Hematopoietic multipotent progenitor cell treated with erythropoietin and hydrocortisone succinate and interleukin-3 and kit ligand, for 4 days (in vitro differentiated cells): ENCODE data around the gene PWWP2B.

Experiments
- DNase-seq: peaks from one replicate; pipeline ENCODE4 v3.0.0-alpha.2; 2015

PWWP2B gene

GRCh38 chr10:132449811-132450181 lies 52.8 kb downstream of the PWWP2B start:
- no peak for DNase-seq

- DNase-seq: no peak
These were observed 53.4 kb downstream of the PWWP2B start for GRCh38 chr10:132450466-132450824.

- DNase-seq: no peak
These were observed 54.0 kb downstream of the PWWP2B start for GRCh38 chr10:132450825-132451505.

GRCh38 chr10:132451506-132452215 lies 54.7 kb downstream of the PWWP2B start:
- no peak for DNase-seq

- peak; percentile 54 for DNase-seq
These were observed 55.2 kb downstream of the PWWP2B start for GRCh38 chr10:132452216-132452650.

GRCh38 chr10:132452651-132453469 lies 55.9 kb downstream of the PWWP2B start:
- peak; percentile 89 for DNase-seq

GRCh38 chr10:132453470-132453861 lies 56.5 kb downstream of the PWWP2B start:
- DNase-seq: no peak

- no peak for DNase-seq
These were observed 57.5 kb downstream of the PWWP2B start for GRCh38 chr10:132454296-132455198.

- DNase-seq: no peak
These were observed 58.5 kb downstream of the PWWP2B start for GRCh38 chr10:132455441-132455971.

GRCh38 chr10:132455986-132456847 lies 59.2 kb downstream of the PWWP2B start:
- no peak for DNase-seq

- no peak for DNase-seq
These were observed 59.9 kb downstream of the PWWP2B start for GRCh38 chr10:132456881-132457280.

- no peak for DNase-seq
These were observed 60.5 kb downstream of the PWWP2B start for GRCh38 chr10:132457328-132458070.

GRCh38 chr10:132458071-132458585 lies 61.1 kb downstream of the PWWP2B start:
- no peak for DNase-seq

GRCh38 chr10:132458586-132459300 lies 61.7 kb downstream of the PWWP2B start:
- peak; percentile 63 for DNase-seq

GRCh38 chr10:132459301-132460003 lies 62.5 kb downstream of the PWWP2B start:
- DNase-seq: no peak

- DNase-seq: no peak
These were observed 63.1 kb downstream of the PWWP2B start for GRCh38 chr10:132460071-132460470.

GRCh38 chr10:132460691-132461090 lies 63.7 kb downstream of the PWWP2B start:
- no peak for DNase-seq

- DNase-seq: no peak
These were observed 64.2 kb downstream of the PWWP2B start for GRCh38 chr10:132461103-132461682.
